CD4-positive, alpha-beta T cell treated with Interleukin-4 for 1 hour (primary cell): ENCODE data around the gene MEPCE.

Experiments used
- DNase-seq, 2 donors: peaks; one replicate each; pipeline ENCODE4 v3.0.0-alpha.2; 2020 to 2022

MEPCE gene

GRCh38 chr7:100465299-100465698, 35.7 kb downstream of the MEPCE start:
- DNase-seq, result no peak

DNA sequence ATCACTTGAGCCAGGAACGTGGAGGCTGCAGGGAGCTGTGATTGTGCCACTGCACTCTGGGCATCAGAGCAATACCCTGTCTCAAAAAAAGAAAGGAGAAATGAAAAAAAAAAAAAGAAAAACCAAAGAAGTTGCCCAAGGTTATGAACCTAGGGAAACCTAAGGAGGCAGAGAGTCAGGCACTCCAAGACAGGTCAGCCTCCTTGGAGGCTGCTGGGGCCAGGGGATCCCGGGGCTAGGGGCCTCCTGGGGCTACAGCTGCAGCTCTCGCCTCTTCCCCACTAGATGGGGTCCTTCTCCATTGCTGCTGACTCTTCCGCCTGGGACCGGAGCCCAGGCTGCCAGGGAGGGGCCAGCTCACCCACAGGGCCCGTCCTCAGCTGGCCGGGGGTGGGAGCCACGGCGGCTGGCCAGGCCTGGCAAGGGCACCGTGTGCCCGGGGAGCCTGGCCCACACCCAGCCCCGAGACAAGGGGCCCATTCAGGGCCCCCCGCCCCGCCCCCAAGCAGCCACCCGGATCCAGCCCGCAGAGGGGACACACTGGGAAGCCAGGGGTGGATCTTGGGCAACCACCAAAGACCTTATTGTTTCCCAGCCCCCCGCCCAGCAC, 36.2 kb downstream of the MEPCE start:
- no peak for DNase-seq

GRCh38 chr7:100466653-100467605, 37.3 kb downstream of the MEPCE start:
- no peak for DNase-seq

DNA sequence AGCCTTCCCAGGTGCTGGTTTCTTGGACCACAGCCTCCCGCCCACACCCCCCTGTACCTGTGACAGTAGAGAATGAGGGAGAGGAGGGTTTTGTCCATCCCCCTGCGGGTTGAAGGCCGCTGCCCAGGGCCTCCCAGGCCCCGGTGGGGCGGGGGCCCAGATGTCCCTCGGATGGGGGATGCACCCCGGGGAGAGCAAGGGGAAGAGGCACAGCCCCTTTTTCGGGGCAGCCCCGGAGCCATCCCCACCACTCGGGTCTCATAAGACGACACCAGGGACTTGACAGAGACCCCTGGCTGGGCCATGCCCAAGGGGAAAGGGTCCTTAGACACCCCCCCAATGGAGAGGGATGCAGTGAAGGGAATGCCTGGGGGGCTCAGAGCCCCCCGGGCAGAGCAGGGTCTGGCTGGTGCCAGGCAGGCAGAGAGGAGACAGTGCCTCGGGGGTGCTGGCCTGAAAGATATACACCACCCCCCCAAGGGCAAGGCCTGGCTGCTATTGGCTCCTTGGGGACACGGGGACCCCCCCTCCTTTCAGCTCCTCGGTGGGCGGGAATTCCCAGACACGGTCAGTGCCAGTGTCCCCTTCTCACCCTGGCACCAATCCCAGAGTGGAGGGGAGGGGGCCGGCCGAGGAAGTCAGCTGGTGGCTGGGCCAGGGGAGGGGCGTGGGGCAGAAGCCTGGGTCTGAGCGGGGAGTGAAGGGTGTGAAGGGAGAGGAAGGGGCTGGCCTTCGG, 38.2 kb downstream of the MEPCE start:
- DNase-seq, result no peak

DNA sequence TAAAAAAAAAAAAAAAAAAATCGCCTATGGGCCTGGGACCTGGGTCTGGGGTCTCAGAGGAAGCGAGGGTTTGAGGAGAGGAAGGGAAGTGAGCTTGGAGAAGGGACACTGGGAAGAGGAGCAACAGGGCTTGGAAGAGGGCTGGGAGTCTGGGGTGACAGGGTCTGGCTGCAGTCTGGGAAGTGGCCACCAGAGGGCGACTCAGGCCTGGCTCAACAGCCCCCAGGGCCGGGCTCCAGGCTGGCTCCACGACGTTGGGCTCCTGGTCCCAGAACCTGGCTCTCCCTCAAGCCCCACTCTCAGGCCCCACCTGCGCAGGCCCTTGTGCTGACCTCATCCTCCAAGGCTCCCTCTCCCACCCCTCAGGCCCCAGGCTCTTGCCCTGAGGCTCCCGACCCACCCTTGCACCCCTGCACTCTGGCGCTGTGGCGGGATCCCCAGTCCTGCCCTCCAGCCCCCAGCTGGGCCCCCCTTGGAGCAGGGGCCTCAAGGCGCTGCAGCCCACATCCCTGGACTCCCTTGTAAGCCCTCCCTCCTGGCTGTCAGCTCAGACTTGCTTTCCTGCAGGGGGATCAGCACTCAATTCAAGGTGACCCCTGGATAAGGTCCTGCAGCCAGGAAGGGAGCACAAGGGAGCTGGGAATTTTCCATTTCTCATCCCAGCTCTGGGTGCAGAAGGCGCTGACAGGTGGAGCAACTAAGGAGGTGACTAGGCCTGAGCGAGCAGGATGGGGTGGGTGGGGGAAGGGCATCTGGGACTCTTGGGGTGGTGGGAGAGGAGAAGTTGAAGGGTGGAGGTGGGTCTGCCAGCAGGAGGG, 39.8 kb downstream of the MEPCE start:
- DNase-seq, result peak; percentile 80

DNA sequence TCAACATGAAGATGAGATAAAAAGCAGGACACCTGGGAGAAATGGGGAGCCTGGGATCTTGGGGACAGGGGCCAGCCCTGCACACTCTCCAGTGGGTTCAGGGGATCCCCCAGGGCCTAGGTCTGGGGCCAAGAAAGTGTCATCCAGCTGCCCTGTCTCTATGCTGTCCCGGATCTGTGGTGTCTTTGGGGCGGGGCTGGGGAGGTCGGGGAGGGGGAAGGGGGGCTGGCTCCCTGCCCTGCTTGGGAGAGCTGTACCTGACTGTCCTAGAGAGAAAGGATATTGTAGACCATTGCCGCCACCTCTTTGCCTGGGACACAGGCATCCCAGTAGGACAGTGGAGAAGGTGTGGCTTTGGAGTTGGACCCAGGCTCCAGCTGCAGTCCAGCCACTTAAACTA, 41.4 kb downstream of the MEPCE start:
- DNase-seq, result no peak

GRCh38 chr7:100472121-100472851, 42.7 kb downstream of the MEPCE start:
- DNase-seq, result no peak

DNA sequence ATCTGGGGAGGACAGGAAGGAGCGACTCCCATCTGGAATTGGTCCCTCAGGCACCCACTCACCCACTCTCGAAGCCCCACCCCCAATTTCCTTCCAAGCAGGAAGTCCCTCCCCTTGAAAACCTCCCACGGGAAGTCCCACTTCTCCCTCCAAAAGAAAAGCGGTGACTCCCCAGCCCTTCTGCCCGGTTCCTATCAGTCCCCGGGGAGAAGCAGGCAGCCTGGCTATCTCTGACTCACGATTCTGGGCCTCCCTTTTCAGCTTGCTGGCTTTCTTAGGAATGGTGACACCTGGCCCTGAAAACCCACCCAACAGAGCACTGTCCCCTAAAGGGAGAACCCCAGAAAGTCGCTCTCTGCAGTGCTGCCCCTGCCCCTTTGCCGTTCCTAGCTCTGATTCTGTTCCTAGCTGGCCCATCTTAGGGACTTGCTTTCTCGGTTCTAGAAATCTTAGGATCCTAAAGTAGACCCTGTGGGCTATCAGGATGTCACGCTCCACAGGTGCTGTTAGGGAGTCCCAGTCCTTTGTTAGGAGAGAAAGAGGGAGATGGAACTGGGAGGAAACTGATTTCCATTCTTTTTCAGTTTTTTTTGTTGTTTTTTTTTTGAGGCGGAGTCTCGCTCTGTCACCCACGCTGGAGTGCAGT, 43.3 kb downstream of the MEPCE start:
- DNase-seq, result no peak

DNA sequence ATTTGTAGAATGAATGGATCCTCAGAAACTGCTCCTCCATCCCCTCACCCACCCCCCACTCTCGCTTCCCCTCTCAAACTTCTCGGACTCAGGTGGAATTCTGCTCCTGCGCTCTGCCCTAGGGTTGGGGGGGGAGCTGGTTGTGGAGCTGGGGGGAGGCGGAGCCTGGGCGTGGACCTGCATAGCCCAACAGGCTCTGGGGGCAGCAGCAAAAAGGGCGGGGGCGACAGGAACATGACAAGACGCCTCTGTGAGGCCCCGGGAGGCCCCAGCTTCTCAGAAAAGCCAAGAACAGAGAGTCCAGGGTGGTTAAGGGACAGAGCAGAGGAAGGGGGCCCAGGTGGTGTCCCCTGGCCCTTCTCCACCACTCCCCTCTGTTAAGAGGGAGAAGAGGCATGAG, 45.9 kb downstream of the MEPCE start:
- no peak for DNase-seq

DNA sequence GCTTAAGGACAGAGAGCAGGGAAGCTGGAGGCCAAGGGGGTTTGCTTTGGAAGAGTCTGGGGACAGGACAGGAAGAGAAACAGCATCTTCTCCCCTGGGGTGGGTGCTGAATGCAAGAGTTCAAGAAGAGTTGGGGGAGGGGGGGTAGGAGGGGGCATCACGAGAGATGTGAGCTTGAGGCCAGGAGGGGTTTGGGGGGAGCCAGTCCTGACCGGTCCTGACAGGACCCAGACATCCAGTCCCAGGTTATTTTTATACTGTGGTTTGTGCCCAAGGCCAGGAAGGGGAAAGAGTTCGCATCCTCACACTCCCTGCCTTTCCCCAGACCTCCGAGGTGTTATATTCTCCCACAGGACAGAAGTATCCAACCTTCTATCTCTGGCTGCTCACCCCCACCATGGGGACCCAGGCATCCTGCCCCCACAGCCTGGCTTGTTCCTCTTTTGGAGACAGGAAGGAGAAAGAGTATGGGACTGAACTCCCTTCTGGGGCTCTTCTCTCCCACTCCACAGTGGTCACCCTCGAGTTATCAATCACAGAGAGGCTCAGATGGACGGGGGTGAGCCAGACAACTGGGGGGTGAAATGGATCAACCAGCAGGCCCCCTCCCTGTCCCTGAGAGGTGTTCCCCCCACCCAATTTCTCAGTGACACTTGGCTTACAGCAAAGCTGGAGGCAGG, 46.6 kb downstream of the MEPCE start:
- DNase-seq, result no peak

DNA sequence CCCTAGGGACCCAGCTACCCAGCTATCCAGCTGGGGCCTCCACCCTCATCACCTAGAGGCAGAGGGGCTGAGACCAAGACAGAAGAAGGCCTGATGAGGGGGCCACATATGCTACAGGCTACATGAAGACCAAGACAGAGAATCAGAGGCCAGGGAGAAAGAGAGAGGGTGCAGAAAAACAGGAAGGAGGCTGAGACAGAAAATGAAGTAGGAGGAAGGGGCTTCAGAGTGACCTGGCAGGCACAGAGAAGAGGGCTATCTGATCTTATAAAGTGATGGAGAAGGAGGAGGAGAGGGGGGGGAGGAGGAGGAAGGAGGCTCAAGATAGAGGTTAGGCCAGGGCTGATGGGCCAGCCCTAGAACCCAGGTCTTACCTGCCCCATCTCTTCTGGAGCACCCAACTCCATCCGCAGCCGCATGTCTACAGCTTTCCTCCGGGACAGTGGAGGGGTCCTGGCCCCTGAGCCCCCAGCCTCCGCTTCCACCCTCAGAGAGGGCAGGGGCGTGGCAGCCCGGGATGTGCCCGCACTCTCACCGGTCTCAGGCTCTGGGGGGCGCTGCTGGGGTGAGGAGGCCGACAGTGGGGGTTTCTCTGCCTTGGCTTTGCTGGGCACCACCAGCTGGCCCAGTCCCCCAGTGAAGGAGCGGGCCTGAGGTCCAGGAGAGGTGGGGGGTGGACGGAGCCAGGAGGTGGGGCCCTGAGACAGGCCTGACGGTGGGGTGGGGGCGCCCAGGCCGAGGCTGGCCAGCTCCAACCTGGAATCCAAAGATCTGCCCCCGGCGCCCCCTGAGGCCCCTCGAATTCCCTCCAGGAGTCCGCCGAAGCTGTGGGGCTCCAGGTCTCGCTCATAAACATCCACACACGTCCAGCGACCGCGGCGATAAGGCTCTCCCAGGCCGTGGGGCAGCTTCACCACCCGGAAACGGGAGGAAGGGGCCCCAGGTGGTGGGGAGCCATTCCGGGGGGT, 47.6 kb downstream of the MEPCE start:
- DNase-seq, result peak in 1 of 2 donors; percentile 26

- no peak for DNase-seq
Observed at GRCh38 chr7:100477871-100478267, 48.2 kb downstream of the MEPCE start.

- peak; percentile 94 to 95 for DNase-seq
Observed at GRCh38 chr7:100478958-100479660, 49.5 kb downstream of the MEPCE start, which contains the start of gene TSC22D4. Gene TSC22D4 (minus strand): TSS chr7:100479214. CDS start chr7:100478038, 1,176 bp downstream.

DNA sequence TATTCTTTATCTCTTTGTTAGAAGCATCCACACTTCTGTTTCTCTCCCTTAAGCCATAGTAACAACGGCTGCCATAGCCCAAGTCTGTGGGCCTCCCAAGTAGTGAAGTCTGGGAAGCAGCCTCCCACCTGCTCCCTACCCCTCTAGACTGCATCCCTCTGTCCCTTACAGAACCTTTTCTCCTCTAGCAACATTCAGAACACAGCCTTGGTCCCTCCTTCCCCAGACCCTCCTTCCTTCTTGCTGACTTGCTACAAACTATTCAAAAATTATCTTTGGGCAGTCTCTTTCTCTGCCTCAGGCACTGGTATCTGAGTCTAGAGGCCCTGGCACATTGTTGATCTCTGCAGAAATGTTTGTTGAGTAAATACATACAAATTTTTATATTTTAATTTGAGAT, 51.8 kb downstream of the MEPCE start:
- no peak for DNase-seq

DNA sequence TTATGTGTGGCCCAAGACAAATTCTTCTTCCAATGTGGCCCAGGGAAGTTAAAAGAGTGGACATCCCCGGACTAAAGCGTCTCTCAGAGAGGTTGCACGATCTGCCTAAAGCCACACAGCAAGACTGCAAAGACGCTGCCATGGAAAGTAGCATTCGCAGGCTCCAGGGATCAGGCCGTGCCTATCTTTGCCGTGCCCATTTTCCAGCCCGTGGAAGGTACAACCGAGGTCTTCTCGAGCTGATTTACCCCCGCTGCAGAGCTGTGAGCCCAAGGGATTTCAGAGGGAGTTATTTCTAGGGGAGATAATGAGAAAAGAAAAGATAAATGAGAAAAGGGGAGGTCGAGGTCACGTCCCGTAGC, 53.1 kb downstream of the MEPCE start:
- DNase-seq, result no peak

DNA sequence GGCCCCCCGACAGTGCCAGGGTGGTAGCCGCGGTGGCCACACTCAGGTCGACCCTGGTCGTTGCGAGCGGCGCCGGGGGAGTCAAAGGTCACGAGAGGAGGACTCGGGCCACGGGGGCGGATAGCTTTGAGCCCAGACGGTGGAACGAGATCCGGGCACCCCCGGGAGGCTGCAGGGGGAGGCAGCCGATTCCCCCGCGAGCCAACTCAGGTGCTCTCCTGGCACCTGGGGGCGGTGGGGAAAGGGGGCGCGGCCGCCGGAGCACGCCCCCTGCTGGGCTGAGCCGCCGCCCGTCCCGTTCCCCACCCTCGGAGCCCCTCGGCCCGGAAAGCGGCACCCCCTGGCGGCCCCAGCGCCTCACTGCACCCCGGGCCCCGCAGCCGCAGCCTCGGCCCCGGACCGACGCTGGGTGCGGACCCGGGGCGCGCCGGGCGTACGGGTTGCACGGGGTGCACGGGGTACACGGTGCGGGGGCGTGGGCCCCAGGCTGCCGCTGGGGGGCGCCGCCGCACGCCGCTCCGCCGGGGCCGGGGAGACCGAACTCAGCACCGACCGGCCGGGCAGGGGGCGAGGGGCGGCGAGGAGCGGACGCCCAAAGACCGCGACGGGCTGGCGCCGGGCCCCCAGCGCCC, 53.6 kb downstream of the MEPCE start:
- DNase-seq, result peak; percentile 81 to 86
